SK-N-SH (cell line): ENCODE results near the gene DOK6. TPM values are rescaled to one million over a fixed set of nuclear protein-coding genes. Genes with fewer than 3 reads are reported as not detected.

Experiments used
- CTCF ChIA-PET: fragments of 300-600, 350-600 bp; formaldehyde crosslinking; extraction: SDS; loops from one replicate; lab custom pipeline; 2021; lab: Yijun Ruan, JAX
- POLR2A ChIA-PET: fragments of 350-600 bp; sonication (Branson Sonifier 250); formaldehyde crosslinking; extraction: SDS; loops from one replicate; lab custom pipeline; 2020; ENCODE audit warnings: antibody characterized with exemption, inconsistent platforms; lab: Yijun Ruan, JAX
- DNase-seq: peaks from one replicate; pipeline ENCODE4 v3.0.0; 2012
- H2AFZ ChIP-seq: fragments of 200-600 bp; sonication (generic); 2 replicates; pipeline ENCODE4 v1.8.1; 2016; ENCODE audit warnings: antibody characterized with exemption, mild to moderate bottlenecking, low read depth
- H3F3A ChIP-seq: fragments of 200-600 bp; sonication (generic); replicated peaks from 2 replicates; pipeline ENCODE3; 2016; ENCODE audit warnings: antibody characterized with exemption, mild to moderate bottlenecking; ENCODE audit not compliant: insufficient read depth
- H3K27ac ChIP-seq, 2 experiments: fragments of 200-500 bp in 1 of 2; fragments of 200-600 bp in 1 of 2; sonication (Bioruptor generic) in 1 of 2; sonication (generic), shearing (Covaris generic) in 1 of 2; 2 replicates each; pipeline versions ENCODE4 v1.5.1 to v1.6.1; 2014 to 2016; ENCODE audit warnings: low read depth in 2 of 2, inconsistent platforms in 1 of 2, low read length in 1 of 2, mild to moderate bottlenecking in 1 of 2, mixed read lengths in 1 of 2
- H3K27me3 ChIP-seq: fragments of 200-600 bp; sonication (generic), shearing (Covaris generic); 2 replicates; pipeline ENCODE4 v1.6.1; 2016; ENCODE audit warnings: mixed run types; ENCODE audit not compliant: insufficient read depth
- H3K36me3 ChIP-seq, 2 experiments: fragments of 200-500 bp in 1 of 2; fragments of 200-600 bp in 1 of 2; sonication (Bioruptor generic) in 1 of 2; sonication (generic) in 1 of 2; replicated peaks in 1 of 2; 2 replicates each; pipeline versions ENCODE3 to v1.5.1; 2014 to 2016; ENCODE audit warnings: low read length in 1 of 2, mild to moderate bottlenecking in 1 of 2; ENCODE audit not compliant: insufficient read depth in 2 of 2, control insufficient read depth in 1 of 2
- H3K4me1 ChIP-seq, 2 experiments: fragments of 200-500 bp in 1 of 2; fragments of 200-600 bp in 1 of 2; sonication (Bioruptor generic) in 1 of 2; sonication (generic), shearing (Covaris generic) in 1 of 2; 2 replicates each; pipeline versions ENCODE4 v1.5.1 to v1.6.1; 2014 to 2016; ENCODE audit warnings: low read depth in 1 of 2, low read length in 1 of 2, mixed run types in 1 of 2; ENCODE audit not compliant: insufficient read depth in 2 of 2, control insufficient read depth in 1 of 2
- H3K4me2 ChIP-seq: fragments of 200-600 bp; sonication (generic), shearing (Covaris generic); 2 replicates; pipeline ENCODE4 v1.6.1; 2017; ENCODE audit warnings: mixed run types
- H3K4me3 ChIP-seq, 2 experiments: fragments of 200-500 bp in 1 of 2; fragments of 200-600 bp in 1 of 2; sonication (Bioruptor generic) in 1 of 2; sonication (generic), shearing (Covaris generic) in 1 of 2; 2 replicates each; pipeline versions ENCODE4 v1.5.1 to v1.8.1; 2014 to 2016; ENCODE audit warnings: low read depth in 2 of 2, inconsistent platforms in 1 of 2, low read length in 1 of 2, mild to moderate bottlenecking in 1 of 2, mixed read lengths in 1 of 2, moderate library complexity in 1 of 2
- H3K79me2 ChIP-seq: fragments of 200-600 bp; sonication (generic); 2 replicates; pipeline ENCODE4 v1.8.1; 2017; ENCODE audit warnings: mild to moderate bottlenecking; ENCODE audit not compliant: insufficient read depth
- H3K9ac ChIP-seq: fragments of 200-600 bp; sonication (generic); 2 replicates; pipeline ENCODE4 v1.6.1; 2017; ENCODE audit warnings: mixed run types
- H3K9me2 ChIP-seq: fragments of 200-600 bp; sonication (generic); 2 replicates; pipeline ENCODE4 v1.6.1; 2017; ENCODE audit warnings: mixed run types
- H3K9me3 ChIP-seq: fragments of 200-600 bp; sonication (generic); 2 replicates; pipeline ENCODE4 v1.6.1; 2017; ENCODE audit warnings: mixed run types, mild to moderate bottlenecking, moderate library complexity
- H4K20me1 ChIP-seq: fragments of 200-600 bp; sonication (generic); 2 replicates; pipeline ENCODE4 v1.6.1; 2017; ENCODE audit warnings: mild to moderate bottlenecking, mixed run types; ENCODE audit not compliant: insufficient read depth
- CHD2 ChIP-seq: fragments of 150-350 bp; IDR thresholded peaks from 2 replicates; pipeline ENCODE4 v1.6.1; 2018; ENCODE audit warnings: low read length; ENCODE audit not compliant: partially characterized antibody
- CTCF ChIP-seq: fragments of 200-600 bp; sonication (generic); IDR thresholded peaks from 2 replicates; pipeline ENCODE4 v1.6.1; 2017; ENCODE audit warnings: antibody characterized with exemption, mild to moderate bottlenecking, moderate library complexity
- EP300 ChIP-seq, 2 experiments: IDR thresholded peaks; 2 replicates each; pipeline versions ENCODE4 v1.4.0 to v1.6.1; 2012; ENCODE audit warnings: borderline replicate concordance in 1 of 2, low read depth in 1 of 2, low read length in 1 of 2
- FOSL2 ChIP-seq: IDR thresholded peaks from 2 replicates; pipeline ENCODE4 v1.4.0; 2012; ENCODE audit warnings: low read depth, mild to moderate bottlenecking, moderate library complexity, borderline replicate concordance
- FOXJ3 ChIP-seq: sonication (generic); formaldehyde crosslinking; IDR thresholded peaks from 2 replicates; pipeline ENCODE4 v1.5.1; 2020; ENCODE audit warnings: mild to moderate bottlenecking, missing genetic modification reagents
- FOXM1 ChIP-seq: IDR thresholded peaks from 2 replicates; pipeline ENCODE4 v1.4.0; 2012; ENCODE audit warnings: low read depth, mild to moderate bottlenecking
- GATA2 ChIP-seq: sonication (generic); formaldehyde crosslinking; IDR thresholded peaks from 2 replicates; pipeline ENCODE4 v1.5.0; 2020; ENCODE audit warnings: mild to moderate bottlenecking, missing genetic modification reagents
- IRF3 ChIP-seq: fragments of 150-350 bp; IDR thresholded peaks from 2 replicates; pipeline ENCODE4 v1.6.1; 2016; ENCODE audit warnings: mild to moderate bottlenecking, low read depth, low read length
- JUND ChIP-seq: IDR thresholded peaks from 2 replicates; pipeline ENCODE4 v1.4.0; 2012
- MAX ChIP-seq: IDR thresholded peaks from 2 replicates; pipeline ENCODE4 v1.4.0; 2012; ENCODE audit warnings: low read depth
- NFIC ChIP-seq: IDR thresholded peaks from 2 replicates; pipeline ENCODE4 v1.4.0; 2012; ENCODE audit warnings: borderline replicate concordance
- PBX3 ChIP-seq: IDR thresholded peaks from 2 replicates; pipeline ENCODE4; 2012
- POLR2AphosphoS5 ChIP-seq: IDR thresholded peaks from 2 replicates; pipeline ENCODE4 v1.6.1; 2012; ENCODE audit warnings: low read depth, low read length
- RAD21 ChIP-seq: IDR thresholded peaks from 2 replicates; pipeline ENCODE4 v1.6.1; 2012; ENCODE audit warnings: mild to moderate bottlenecking, low read length
- RFX5 ChIP-seq: IDR thresholded peaks from 2 replicates; pipeline ENCODE4 v1.6.1; 2012; ENCODE audit warnings: mild to moderate bottlenecking, improper control_type of control experiment, low read length
- SIN3A ChIP-seq: IDR thresholded peaks from 2 replicates; pipeline ENCODE4 v1.6.1; 2012; ENCODE audit warnings: low read depth, mild to moderate bottlenecking, low read length, moderate library complexity, borderline replicate concordance
- TEAD4 ChIP-seq: IDR thresholded peaks from 2 replicates; pipeline ENCODE4 v1.4.0; 2012; ENCODE audit warnings: mild to moderate bottlenecking, borderline replicate concordance; ENCODE audit not compliant: insufficient read depth
- USF1 ChIP-seq: IDR thresholded peaks from 2 replicates; pipeline ENCODE4 v1.4.0; 2012; ENCODE audit warnings: low read depth, borderline replicate concordance
- ZBTB33 ChIP-seq: IDR thresholded peaks from 2 replicates; pipeline ENCODE4 v1.4.0; 2012; ENCODE audit warnings: low read depth, borderline replicate concordance
- WGBS: methylation state at CpG from one replicate; pipeline ENCODE4 v1.1.6; 2017; ENCODE audit warnings: low lambda C conversion rate; 5-methylcytosine and 5-hydroxymethylcytosine counted together
- polyA plus RNA-seq, 3 experiments: library from polyadenylated mRNA; depleted of rRNA; stranded (reverse); fragments of >200 nt; gene quantifications; 2 replicates each; pipeline ENCODE4 v1.2.3, GENCODE V29; 2012

DOK6 gene
- polyA plus RNA-seq, 1 of the 3 experiments (the other 2 are of a cell fraction) = 3.9 TPM

GRCh38 chr18:69574401-69574800, 173.7 kb downstream of the DOK6 start:
- H3K27ac ChIP-seq = no peak overlapping the region
- no peaks in the 10 kb centered on the region for H3F3A ChIP-seq
- no peak overlapping the region for H3K4me3 ChIP-seq
- TF ChIP-seq FOXJ3 (CRISPR knock-in tag) (no peak), NFIC (no peak), CHD2 (no peak), POLR2AphosphoS5 (no peak), RFX5 (no peak), USF1 (no peak), JUND (no peak), EP300 (IDR thresholded peaks at IDR 0.05; ENCODE audit: borderline replicate concordance in 1 of 2, low read depth in 1 of 2, low read length in 1 of 2) (no peak)
- H3K4me2 ChIP-seq = no peak overlapping the region
- 75% methylated on average over 2 of the region's 2 CpGs for WGBS
- H3K9me3 ChIP-seq = peaks cover 7% of the 10 kb centered on the region; the same call in 1 of the 2 replicates
- H3K4me1 ChIP-seq = no peaks in the 10 kb centered on the region; a peak in 1 of 4 replicates
- no peaks in the 10 kb centered on the region for H4K20me1 ChIP-seq
- no peaks in the 10 kb centered on the region for H3K79me2 ChIP-seq
- H3K27me3 ChIP-seq = no peaks in the 10 kb centered on the region
- no peak for DNase-seq
- ChIA-PET CTCF (interaction anchor here (0.5 kb wide), 1 partner anchor 876 kb away, joined by 3 read pairs; no protein-coding TSS in a partner anchor), POLR2A (no interaction called here)
- no peak overlapping the region for H3K9ac ChIP-seq
- H3K36me3 ChIP-seq = no peaks in the 10 kb centered on the region
- H3K9me2 ChIP-seq = no peaks in the 10 kb centered on the region
- no peak overlapping the region for H2AFZ ChIP-seq

GRCh38 chr18:69580107-69580506, 179.4 kb downstream of the DOK6 start:
- H3K27me3 ChIP-seq = no peaks in the 10 kb centered on the region
- H3K9ac ChIP-seq = no peak overlapping the region
- no peaks in the 10 kb centered on the region for H3K9me2 ChIP-seq
- H4K20me1 ChIP-seq = no peaks in the 10 kb centered on the region
- no peak overlapping the region for H2AFZ ChIP-seq
- H3K4me3 ChIP-seq = no peak overlapping the region
- TF ChIP-seq TEAD4 (no peak), FOSL2 (no peak), PBX3 (no peak), FOXM1 (no peak), MAX (no peak), SIN3A (no peak), IRF3 (no peak), GATA2 (CRISPR knock-in tag) (no peak), ZBTB33 (no peak), CTCF (no peak), RAD21 (no peak), FOXJ3 (CRISPR knock-in tag) (no peak)
- H3K27ac ChIP-seq = no peak overlapping the region
- CTCF ChIA-PET = interaction anchor here (0.5 to 1.0 kb wide), 2 partner anchors 25 to 235 kb away, joined by 3 read pairs; no protein-coding TSS in a partner anchor
- H3K4me2 ChIP-seq = no peak overlapping the region
- no peaks in the 10 kb centered on the region for H3K36me3 ChIP-seq
- POLR2A ChIA-PET = no interaction called here
- H3K4me1 ChIP-seq = no peaks in the 10 kb centered on the region; a peak in 2 of 4 replicates
- no peaks in the 10 kb centered on the region; the same call in 1 of the 2 replicates for H3K9me3 ChIP-seq
- H3F3A ChIP-seq = no peaks in the 10 kb centered on the region
- no peak for DNase-seq
- no peaks in the 10 kb centered on the region for H3K79me2 ChIP-seq
- 84% methylated on average over 3 of the region's 3 CpGs for WGBS
